Gastrocnemius medialis (tissue), 4 donors: ENCODE measurements around the gene EOMES. TPM values are rescaled to one million over a fixed set of nuclear protein-coding genes. Genes with fewer than 3 reads are reported as not detected.

Experiments used
- ATAC-seq, 2 donors: fragments of 150-250 bp; one replicate each; pipeline ENCODE4 v1.9.1; 2016
- DNase-seq, 2 donors: peaks; one replicate each; pipeline ENCODE4 v3.0.0-alpha.2; 2019
- H3K27ac ChIP-seq, 4 donors: fragments of 200-600 bp; sonication (generic); 1 replicate in 1 of 4; 2 replicates in 3 of 4; pipeline ENCODE4 v1.5.1; 2016 to 2018; ENCODE audit warnings: mild to moderate bottlenecking in 2 of 4, moderate library complexity in 1 of 4
- H3K27me3 ChIP-seq, 3 donors: fragments of 200-600 bp; sonication (generic) in 2 of 3; 1 replicate in 1 of 3; 2 replicates in 2 of 3; pipeline versions ENCODE4 v1.5.1 to v1.6.0; 2016 to 2019; ENCODE audit warnings: mild to moderate bottlenecking in 1 of 3, moderate library complexity in 1 of 3
- H3K36me3 ChIP-seq, 2 donors: fragments of 200-600 bp; sonication (generic) in 1 of 2; one replicate each; pipeline ENCODE4 v1.5.1; 2017 to 2018
- H3K4me1 ChIP-seq, 2 donors: fragments of 200-600 bp; sonication (generic) in 1 of 2; one replicate each; pipeline ENCODE4 v1.5.1; 2016 to 2017; ENCODE audit warnings: mild to moderate bottlenecking in 2 of 2
- H3K4me3 ChIP-seq, 4 donors: fragments of 200-600 bp; sonication (generic) in 3 of 4; 1 replicate in 1 of 4; 2 replicates in 3 of 4; pipeline ENCODE4 v1.5.1; 2016 to 2019; ENCODE audit warnings: mild to moderate bottlenecking in 2 of 4
- H3K9me3 ChIP-seq, 3 donors: fragments of 200-600 bp; sonication (generic) in 2 of 3; 1 replicate in 1 of 3; 2 replicates in 2 of 3; pipeline ENCODE4 v1.5.1; 2016 to 2019
- CTCF ChIP-seq, 5 experiments: fragments of 450-650 bp in 3 of 5; fragments of 200-600 bp in 2 of 5; sonication (generic) in 2 of 5; IDR thresholded peaks in 4 of 5; conservative IDR thresholded peaks in 1 of 5; 1 replicate in 4 of 5; 2 replicates in 1 of 5; pipeline ENCODE4 v1.5.1; 2016 to 2019; ENCODE audit warnings: antibody characterized with exemption in 5 of 5, mild to moderate bottlenecking in 3 of 5, moderate library complexity in 3 of 5
- POLR2A ChIP-seq, 2 donors: fragments of 450-650 bp; IDR thresholded peaks; one replicate each; pipeline ENCODE4 v1.6.1; 2017; ENCODE audit warnings: antibody characterized with exemption in 2 of 2, mild to moderate bottlenecking in 2 of 2, moderate library complexity in 2 of 2
- in situ Hi-C, 4 donors: fragments of 200-750 bp; cut with MboI; loops; one replicate each; pipeline versions ENCODE4 v1.15.0 to v1.8.0; 2017; ENCODE audit warnings: low sequenced_read_pairs in 4 of 4
- intact Hi-C: fragments of 100-400 bp; cut with DNase I; formaldehyde crosslinking; loops from one replicate; pipeline ENCODE4 v1.15.1; 2023; ENCODE audit warnings: low total_unique reads
- total RNA-seq, 4 donors: library from RNA; depleted of rRNA; stranded (reverse); fragments of >200 nt; gene quantifications; one replicate each; pipeline versions ENCODE4 v1.1.0 to v1.2.3, GENCODE V29; 2016

The EOMES gene
- total RNA-seq, 4 donors from 2014 or later: not detected

GRCh38 chr3:27675287-27675686 is 46.8 kb downstream of the EOMES start:
- in situ Hi-C loops: loop anchor here (10.0 to 25.0 kb wide), 3 partner anchors 360 to 538 kb away; no protein-coding TSS in a partner anchor
- peak in 1 of 2 donors; percentile 36 for ATAC-seq
- intact Hi-C loops: no loop called here
- no peaks in the 10 kb centered on the region for H3K9me3 ChIP-seq
- H3K4me3 ChIP-seq: no peak overlapping the region
- no peak overlapping the region for H3K27ac ChIP-seq
- no peaks in the 10 kb centered on the region for H3K27me3 ChIP-seq
- DNase-seq: no peak
- no peaks in the 10 kb centered on the region for H3K36me3 ChIP-seq
- no peaks in the 10 kb centered on the region for H3K4me1 ChIP-seq
- TF ChIP-seq CTCF (IDR thresholded peaks at IDR 0.05 in 4 of 5, conservative IDR thresholded peaks at IDR 0.05 in 1 of 5) (no peak), POLR2A (IDR thresholded peaks at IDR 0.05) (no peak)

DNA sequence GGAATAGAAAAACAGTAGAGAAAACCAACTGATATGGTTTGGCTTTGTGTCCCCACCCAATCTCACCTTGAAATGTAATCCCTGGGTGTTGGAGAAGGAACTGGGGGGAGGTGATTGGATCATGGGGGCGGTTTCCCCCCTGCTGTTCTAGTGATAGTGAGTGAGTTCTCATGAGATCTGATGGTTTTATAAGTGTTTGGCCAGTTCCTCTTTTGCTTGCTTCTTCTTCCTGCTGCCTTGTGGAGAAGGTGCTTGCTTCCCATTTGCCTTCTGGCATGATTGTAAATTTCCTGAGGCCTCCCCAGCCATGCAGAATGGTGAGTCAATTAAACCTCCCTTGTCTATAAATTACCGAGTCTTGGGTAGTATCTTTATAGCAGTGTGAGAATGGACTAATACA is 48.4 kb downstream of the EOMES start:
- H3K9me3 ChIP-seq: no peaks in the 10 kb centered on the region
- in situ Hi-C loops: loop anchor here in 1 of 4 donors (10.0 kb wide), 1 partner anchor 359 kb away; no protein-coding TSS in a partner anchor
- TF ChIP-seq POLR2A (IDR thresholded peaks at IDR 0.05): no peak
- no peak for TF ChIP-seq CTCF (IDR thresholded peaks at IDR 0.05 in 4 of 5, conservative IDR thresholded peaks at IDR 0.05 in 1 of 5)
- no peak for DNase-seq
- no peak for ATAC-seq
- H3K4me3 ChIP-seq: no peak overlapping the region
- H3K36me3 ChIP-seq: no peaks in the 10 kb centered on the region
- intact Hi-C loops: no loop called here
- H3K27ac ChIP-seq: no peak overlapping the region
- H3K4me1 ChIP-seq: no peaks in the 10 kb centered on the region
- H3K27me3 ChIP-seq: no peaks in the 10 kb centered on the region

- in situ Hi-C loops (loop anchor here in 1 of 4 donors (10.0 kb wide), 1 partner anchor 356 kb away; no protein-coding TSS in a partner anchor), intact Hi-C loops (no loop called here)
- DNase-seq (no peak), ATAC-seq (no peak)
- Histone ChIP-seq H3K4me3 (no peak overlapping the region), H3K27ac (no peak overlapping the region), H3K9me3 (no peaks in the 10 kb centered on the region), H3K4me1 (peaks cover 0 to 5% of the 10 kb centered on the region in 2 donors), H3K36me3 (no peaks in the 10 kb centered on the region), H3K27me3 (no peaks in the 10 kb centered on the region)
- no peak for TF ChIP-seq CTCF (IDR thresholded peaks at IDR 0.05 in 4 of 5, conservative IDR thresholded peaks at IDR 0.05 in 1 of 5)
- no peak for TF ChIP-seq POLR2A (IDR thresholded peaks at IDR 0.05)
Observed at GRCh38 chr3:27671101-27671500, 51.0 kb downstream of the EOMES start.

- in situ Hi-C loops: loop anchor here in 1 of 4 donors (10.0 kb wide), 1 partner anchor 356 kb away; no protein-coding TSS in a partner anchor
Observed at GRCh38 chr3:27670619-27671018, 51.5 kb downstream of the EOMES start.

GRCh38 chr3:27669591-27669990 is 52.5 kb downstream of the EOMES start:
- Histone ChIP-seq H3K4me3 (no peak overlapping the region), H3K36me3 (no peaks in the 10 kb centered on the region), H3K9me3 (no peaks in the 10 kb centered on the region), H3K27ac (no peak overlapping the region), H3K27me3 (no peaks in the 10 kb centered on the region), H3K4me1 (peaks cover 0 to 5% of the 10 kb centered on the region in 2 donors)
- no peak for TF ChIP-seq POLR2A (IDR thresholded peaks at IDR 0.05)
- TF ChIP-seq CTCF (IDR thresholded peaks at IDR 0.05 in 4 of 5, conservative IDR thresholded peaks at IDR 0.05 in 1 of 5): no peak
- DNase-seq (no peak), ATAC-seq (no peak)
- in situ Hi-C loops: no loop called here
- intact Hi-C loops: no loop called here

More at GRCh38 chr3:27670619-27671018, 51.5 kb downstream of the EOMES start:
- DNase-seq (no peak), ATAC-seq (no peak)
- intact Hi-C loops: no loop called here
- H3K4me3 ChIP-seq: no peak overlapping the region
- no peaks in the 10 kb centered on the region for H3K27me3 ChIP-seq
- H3K36me3 ChIP-seq: no peaks in the 10 kb centered on the region
- no peak overlapping the region for H3K27ac ChIP-seq
- no peaks in the 10 kb centered on the region for H3K9me3 ChIP-seq
- no peak for TF ChIP-seq POLR2A (IDR thresholded peaks at IDR 0.05)
- peaks cover 0 to 5% of the 10 kb centered on the region in 2 donors for H3K4me1 ChIP-seq
